Kidney epithelial cell (primary cell): ENCODE results near the gene MAP1B. TPM values are rescaled to one million over a fixed set of nuclear protein-coding genes. Genes with fewer than 3 reads are reported as not detected.

Experiments used
- DNase-seq: peaks from one replicate; pipeline ENCODE4 v3.0.0-alpha.2; 2010; ENCODE audit warnings: low read depth
- H3K27me3 ChIP-seq: 2 replicates; pipeline ENCODE4 v1.6.0; 2011; ENCODE audit warnings: low read length; ENCODE audit not compliant: control insufficient read depth, insufficient read depth
- H3K36me3 ChIP-seq: 2 replicates; pipeline ENCODE4 v1.5.1; 2011; ENCODE audit warnings: low read length; ENCODE audit not compliant: control insufficient read depth, insufficient read depth
- H3K4me3 ChIP-seq: 2 replicates; pipeline ENCODE4 v1.5.1; 2011; ENCODE audit warnings: low read depth, mild to moderate bottlenecking, control low read depth, low read length
- CTCF ChIP-seq: IDR thresholded peaks from 2 replicates; pipeline ENCODE4 v1.5.1; 2011; ENCODE audit warnings: mild to moderate bottlenecking, moderate library complexity, low read length, control low read depth, inconsistent platforms; ENCODE audit not compliant: insufficient read depth, poor library complexity, severe bottlenecking
- total RNA-seq: library from RNA; depleted of rRNA; stranded (reverse); fragments of >200 nt; gene quantifications from 2 replicates; pipeline ENCODE4 v1.2.3, GENCODE V29; 2015

MAP1B gene
- total RNA-seq, 1 donor from 2014 or later = 136 TPM

GRCh38 chr5:72225741-72226140 lies 118.5 kb downstream of the MAP1B start:
- no peak for DNase-seq
- Histone ChIP-seq H3K4me3 (no peak overlapping the region), H3K27me3 (no peaks in the 10 kb centered on the region), H3K36me3 (no peaks in the 10 kb centered on the region)
- no peak for TF ChIP-seq CTCF

GRCh38 chr5:72226950-72227349 lies 119.7 kb downstream of the MAP1B start:
- H3K36me3 ChIP-seq = no peaks in the 10 kb centered on the region
- DNase-seq = no peak
- H3K4me3 ChIP-seq = no peak overlapping the region
- no peaks in the 10 kb centered on the region for H3K27me3 ChIP-seq
- no peak for TF ChIP-seq CTCF

- H3K4me3 ChIP-seq = no peak overlapping the region
- DNase-seq = no peak
- no peaks in the 10 kb centered on the region for H3K27me3 ChIP-seq
- no peak for TF ChIP-seq CTCF
- no peaks in the 10 kb centered on the region for H3K36me3 ChIP-seq
Measured at GRCh38 chr5:72228960-72229359, 121.7 kb downstream of the MAP1B start.

- Histone ChIP-seq H3K4me3 (no peak overlapping the region), H3K36me3 (no peaks in the 10 kb centered on the region), H3K27me3 (no peaks in the 10 kb centered on the region)
- no peak for DNase-seq
- TF ChIP-seq CTCF = no peak
Measured at GRCh38 chr5:72231991-72232703, 124.9 kb downstream of the MAP1B start.

GRCh38 chr5:72232838-72233237 lies 125.6 kb downstream of the MAP1B start:
- no peak overlapping the region for H3K4me3 ChIP-seq
- H3K36me3 ChIP-seq = no peaks in the 10 kb centered on the region
- no peaks in the 10 kb centered on the region for H3K27me3 ChIP-seq
- DNase-seq = no peak
- TF ChIP-seq CTCF = no peak

DNA sequence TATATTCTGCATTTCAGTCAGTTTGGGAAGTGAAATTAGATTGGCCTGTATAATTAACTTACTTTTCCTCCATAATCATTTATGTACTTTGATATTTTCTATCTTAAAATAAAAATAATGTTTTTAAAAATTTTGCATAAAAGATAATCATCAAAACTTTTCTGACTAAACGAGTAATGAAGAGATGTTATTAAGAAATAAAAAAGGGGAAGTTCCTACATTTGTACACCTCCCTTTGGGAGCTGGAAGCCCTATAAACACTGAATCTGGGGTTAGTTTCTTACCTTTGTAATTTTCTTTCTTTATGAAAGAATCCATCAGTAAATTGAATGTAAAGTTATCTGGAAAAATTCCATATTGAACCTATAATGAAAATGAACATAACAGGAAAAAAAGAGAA lies 126.6 kb downstream of the MAP1B start:
- no peaks in the 10 kb centered on the region for H3K36me3 ChIP-seq
- TF ChIP-seq CTCF = no peak

More for the DNA sequence above, 126.6 kb downstream of the MAP1B start:
- H3K27me3 ChIP-seq = no peaks in the 10 kb centered on the region
- no peak overlapping the region for H3K4me3 ChIP-seq
- DNase-seq = no peak
